Measurements from ENCODE around the gene TSSK6.
A peak's percentile ranks its signal among the peaks of the same experiment; 100 is the strongest.

Gene TSSK6

DNA sequence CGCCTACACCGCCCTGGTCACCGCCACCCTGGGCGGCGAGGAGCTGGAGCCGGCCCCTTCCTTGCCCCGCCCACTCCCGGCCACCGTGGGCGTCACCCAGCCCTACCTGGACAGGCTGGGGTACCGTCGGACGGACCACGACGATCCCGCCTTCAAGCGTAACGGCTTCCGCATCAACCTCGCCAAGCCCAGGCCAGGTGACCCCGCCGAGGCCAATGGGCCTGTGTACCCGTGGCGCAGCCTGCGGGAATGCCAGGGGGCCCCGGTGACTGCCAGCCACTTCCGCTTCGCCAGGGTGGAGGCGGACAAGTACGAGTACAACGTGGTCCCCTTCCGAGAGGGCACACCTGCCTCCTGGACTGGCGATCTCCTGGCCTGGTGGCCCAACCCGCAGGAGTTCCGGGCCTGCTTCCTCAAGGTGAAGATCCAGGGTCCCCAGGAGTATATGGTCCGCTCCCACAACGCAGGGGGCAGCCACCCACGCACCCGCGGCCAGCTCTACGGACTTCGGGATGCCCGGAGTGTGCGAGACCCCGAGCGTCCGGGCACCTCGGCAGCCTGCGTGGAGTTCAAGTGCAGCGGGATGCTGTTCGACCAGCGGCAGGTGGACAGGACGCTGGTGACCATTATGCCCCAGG lies 29.7 kb upstream of the TSSK6 start:
- no peak for DNase-seq (ENCODE audit: low read depth in 2 of 2)

DNA sequence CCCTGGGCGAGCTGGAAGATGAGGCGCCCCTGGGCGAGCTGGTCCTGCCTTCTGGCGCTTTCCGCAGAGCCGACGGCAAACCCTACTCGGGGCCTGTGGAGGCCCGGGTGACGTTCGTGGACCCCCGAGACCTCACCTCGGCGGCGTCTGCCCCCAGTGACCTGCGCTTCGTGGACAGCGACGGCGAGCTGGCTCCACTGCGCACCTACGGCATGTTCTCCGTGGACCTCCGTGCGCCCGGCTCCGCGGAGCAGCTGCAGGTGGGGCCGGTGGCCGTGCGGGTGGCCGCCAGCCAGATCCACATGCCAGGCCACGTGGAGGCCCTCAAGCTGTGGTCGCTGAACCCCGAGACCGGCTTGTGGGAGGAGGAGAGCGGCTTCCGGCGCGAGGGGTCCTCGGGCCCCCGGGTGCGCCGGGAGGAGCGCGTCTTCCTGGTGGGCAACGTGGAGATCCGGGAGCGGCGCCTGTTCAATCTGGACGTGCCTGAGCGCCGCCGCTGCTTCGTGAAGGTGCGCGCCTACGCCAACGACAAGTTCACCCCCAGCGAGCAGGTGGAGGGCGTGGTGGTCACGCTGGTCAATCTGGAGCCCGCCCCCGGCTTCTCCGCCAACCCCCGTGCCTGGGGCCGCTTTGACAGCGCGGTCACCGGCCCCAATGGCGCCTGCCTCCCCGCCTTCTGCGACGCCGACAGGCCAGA lies 29.1 kb upstream of the TSSK6 start:
- DNase-seq (ENCODE audit: low read depth in 2 of 2), result no peak

DNA sequence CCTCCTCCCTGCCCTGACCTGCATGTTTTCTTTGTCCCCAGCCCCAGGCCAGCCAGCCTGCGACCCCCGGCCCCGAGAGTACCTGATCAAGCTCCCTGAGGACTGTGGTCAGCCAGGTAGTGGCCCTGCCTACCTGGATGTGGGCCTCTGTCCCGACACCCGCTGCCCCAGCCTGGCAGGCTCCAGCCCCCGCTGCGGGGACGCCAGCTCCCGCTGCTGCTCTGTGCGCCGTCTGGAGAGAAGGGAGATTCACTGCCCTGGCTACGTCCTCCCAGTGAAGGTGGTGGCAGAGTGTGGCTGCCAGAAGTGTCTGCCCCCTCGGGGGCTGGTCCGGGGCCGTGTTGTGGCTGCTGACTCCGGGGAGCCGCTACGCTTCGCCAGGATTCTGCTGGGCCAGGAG lies 28.3 kb upstream of the TSSK6 start:
- DNase-seq (ENCODE audit: low read depth in 2 of 2), result no peak

DNA sequence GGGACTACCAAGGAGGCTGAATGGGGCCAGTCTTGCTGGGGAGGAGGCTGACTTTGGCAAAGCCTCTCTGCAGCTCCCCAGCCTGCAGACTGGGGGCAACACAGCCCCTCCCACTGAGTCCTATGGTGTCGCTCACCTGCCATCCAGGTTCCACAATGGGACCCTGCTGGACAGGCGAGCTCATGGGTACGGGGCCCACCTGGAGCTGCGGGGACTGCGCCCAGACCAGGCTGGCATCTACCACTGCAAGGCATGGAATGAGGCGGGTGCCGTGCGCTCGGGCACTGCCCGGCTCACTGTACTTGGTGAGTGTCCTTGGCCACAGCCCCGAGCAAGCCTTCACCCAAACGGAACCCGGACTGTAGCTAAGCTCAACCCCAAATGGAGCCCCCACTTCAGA lies 27.8 kb upstream of the TSSK6 start:
- DNase-seq (ENCODE audit: low read depth in 2 of 2), result no peak

DNA sequence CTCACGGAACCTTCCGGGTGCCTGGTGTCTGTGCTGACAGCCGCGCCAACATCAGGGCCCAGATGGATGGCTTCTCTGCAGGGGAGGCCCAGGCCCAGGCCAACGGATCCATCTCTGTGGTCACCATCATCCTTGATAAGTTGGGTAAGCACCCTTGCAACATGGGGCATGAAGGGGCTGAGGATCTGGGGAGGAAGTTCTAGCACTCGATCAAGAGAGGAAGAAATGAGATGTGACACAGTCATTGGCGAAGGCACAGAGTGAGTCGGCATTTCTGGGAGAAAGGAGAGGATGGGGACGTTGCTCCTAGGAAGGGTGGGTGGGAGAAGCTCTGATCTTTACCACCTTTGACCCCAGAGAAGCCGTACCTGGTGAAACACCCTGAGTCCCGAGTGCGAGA lies 27.2 kb upstream of the TSSK6 start:
- DNase-seq (ENCODE audit: low read depth in 2 of 2), result no peak

DNA sequence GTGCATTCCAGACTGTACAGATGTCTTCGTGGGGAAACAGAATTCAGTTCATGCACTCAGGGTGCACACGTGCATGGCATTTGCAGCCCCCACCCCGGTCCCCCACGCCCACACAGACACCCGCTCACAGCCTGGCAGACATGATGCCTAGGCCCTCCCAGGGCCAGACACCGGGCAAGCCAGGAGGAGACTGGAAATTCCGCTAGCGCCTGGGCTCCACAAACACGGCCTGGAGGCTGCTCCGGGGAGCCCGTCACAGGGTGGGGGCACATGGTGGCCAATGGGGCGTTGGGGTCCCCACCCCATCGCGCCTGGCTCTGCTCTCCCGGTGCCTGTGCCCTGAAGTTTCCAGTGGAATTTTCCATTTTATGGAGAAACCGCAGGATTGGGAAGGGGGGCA lies 26.3 kb upstream of the TSSK6 start:
- no peak for DNase-seq (ENCODE audit: low read depth in 2 of 2)

DNA sequence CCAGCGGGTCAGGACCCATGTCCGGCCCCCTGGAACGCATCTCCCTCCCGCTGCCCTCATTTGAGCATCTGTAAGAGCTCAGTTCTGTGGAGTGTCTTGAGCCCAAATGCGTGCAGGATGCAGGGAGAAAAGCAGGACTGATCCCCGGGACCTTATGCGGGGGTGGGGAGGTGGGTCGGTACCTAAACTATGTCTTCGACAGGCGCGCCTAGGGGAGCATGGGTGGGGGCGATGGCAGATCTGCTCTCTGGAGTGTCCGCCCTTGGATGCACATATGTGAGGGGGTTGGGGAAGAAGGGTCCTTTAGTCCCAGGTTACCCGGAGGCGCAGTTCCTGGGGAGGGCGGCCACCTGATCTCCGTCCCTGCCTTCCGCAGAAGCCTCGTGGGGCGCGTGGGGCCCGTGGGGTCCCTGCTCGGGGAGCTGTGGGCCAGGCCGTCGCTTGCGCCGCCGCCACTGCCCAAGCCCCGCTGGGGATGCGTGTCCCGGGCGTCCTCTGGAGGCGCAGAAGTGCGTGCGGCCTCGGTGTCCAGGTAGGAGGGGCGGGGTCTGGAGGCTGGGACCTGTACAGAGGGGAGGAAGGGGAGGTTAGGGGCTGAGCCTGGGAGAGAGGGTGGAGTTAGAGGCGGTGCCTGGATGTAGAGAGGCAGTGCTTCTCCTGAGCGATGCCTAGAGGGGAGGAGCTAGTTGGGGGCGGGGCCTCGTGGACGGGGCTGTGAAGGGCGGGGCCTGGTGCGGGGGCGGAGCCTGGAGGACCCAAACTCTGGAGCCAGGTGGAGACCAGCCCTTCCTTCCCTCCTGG lies 25.6 kb upstream of the TSSK6 start:
- peak in 1 of 2 donors; percentile 51 for DNase-seq (ENCODE audit: low read depth in 2 of 2)

DNA sequence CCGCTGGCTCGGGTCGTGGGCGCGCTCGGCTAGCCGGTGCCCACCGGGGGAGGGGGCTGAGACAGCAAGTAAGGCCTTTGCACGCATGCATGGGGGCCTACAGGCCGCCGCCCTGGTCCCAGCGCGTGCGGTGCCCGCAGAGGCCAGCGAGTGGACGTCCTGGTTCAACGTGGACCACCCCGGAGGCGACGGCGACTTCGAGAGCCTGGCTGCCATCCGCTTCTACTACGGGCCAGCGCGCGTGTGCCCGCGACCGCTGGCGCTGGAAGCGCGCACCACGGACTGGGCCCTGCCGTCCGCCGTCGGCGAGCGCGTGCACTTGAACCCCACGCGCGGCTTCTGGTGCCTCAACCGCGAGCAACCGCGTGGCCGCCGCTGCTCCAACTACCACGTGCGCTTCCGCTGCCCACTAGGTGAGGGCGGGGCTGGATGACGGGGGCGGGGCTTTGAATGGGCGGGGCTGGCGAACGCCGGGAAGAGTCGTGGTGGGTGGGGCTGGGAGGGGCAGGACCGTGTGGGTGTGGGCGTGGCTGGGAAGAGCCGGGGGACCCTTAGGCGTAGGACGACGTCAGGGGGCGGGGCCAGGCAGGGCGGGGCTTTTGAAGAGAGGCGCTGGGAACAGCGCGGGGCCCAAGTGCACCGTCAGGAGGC lies 24.8 kb upstream of the TSSK6 start:
- peak in 1 of 2 donors; percentile 29 for DNase-seq (ENCODE audit: low read depth in 2 of 2)

DNA sequence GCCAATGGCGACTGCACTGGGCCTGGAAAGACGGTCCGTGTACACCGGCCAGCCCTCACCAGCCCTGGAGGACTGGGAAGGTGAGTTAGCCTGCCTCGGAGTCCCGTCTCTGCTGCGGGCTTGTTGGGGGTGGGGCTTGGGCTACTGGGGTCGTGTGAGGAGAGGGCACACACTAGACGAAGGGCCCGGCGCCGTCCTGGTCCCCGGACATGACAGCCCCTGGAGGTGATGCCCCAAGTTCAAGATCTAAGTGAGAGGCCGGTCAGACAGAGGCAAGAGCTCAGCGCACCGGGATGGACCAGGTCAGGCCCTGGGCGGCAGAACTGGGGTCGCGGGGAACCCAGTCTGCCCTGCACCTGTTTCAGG lies 24.3 kb upstream of the TSSK6 start:
- no peak for DNase-seq (ENCODE audit: low read depth in 2 of 2)

DNA sequence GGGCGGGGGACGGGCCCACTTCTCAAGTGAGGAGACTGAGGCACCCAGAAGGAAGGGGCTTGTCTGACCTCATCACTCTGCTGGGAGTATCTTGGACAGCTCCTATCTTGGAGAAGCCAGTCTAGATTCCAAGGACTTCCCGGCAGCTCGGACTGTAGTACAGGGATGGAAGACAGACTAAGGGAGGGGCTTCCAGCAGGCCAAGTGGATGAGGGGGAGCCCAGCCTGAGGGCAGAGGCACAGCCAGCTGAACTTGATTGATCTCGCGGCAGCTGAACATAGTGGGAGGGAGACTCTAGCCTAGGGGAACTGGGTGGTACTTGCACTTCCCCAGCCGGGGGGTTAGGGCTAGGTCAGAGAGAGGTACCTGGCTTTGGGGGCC lies 23.4 kb upstream of the TSSK6 start:
- no peak for DNase-seq (ENCODE audit: low read depth in 2 of 2)

DNA sequence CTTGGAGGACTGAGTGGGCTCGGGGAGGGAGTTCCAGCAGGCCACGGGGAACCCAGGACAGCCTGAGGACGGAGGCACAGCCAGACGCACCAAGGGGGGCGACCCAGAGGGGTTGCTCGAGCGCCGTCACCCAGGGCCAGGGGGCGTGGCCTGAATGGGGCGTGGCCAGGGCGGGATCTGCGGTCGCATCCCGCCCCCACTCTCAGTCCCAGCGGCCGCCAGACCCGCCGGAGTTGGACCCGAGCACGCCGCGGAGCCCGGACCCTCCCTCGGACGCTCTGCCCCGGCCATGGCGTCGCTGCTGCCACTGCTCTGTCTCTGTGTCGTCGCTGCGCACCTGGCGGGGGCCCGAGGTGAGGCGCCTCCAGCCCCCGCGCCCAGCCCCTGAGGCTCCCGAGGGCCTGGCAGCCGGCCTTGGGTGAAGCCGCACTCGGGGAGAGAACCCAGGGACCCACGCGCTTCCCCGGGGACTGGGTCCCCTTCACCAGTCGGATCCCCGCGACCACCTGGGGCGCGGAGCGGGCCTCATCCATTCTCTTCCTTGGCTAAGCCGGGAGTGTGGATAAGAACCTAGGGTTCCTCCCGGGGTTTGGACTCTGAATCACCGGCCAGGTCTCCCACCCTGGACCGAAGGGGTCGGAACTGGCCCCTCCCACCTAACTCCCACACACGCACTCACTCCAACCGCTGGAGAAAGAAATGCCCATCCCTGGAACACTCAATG lies 22.9 kb upstream of the TSSK6 start, which contains the start of gene CILP2:
Gene CILP2 (plus strand): TSS at position 205 of the 724 bp plus-strand sequence. CDS start 85 bp downstream, at position 290.
- no peak for DNase-seq (ENCODE audit: low read depth in 2 of 2)

DNA sequence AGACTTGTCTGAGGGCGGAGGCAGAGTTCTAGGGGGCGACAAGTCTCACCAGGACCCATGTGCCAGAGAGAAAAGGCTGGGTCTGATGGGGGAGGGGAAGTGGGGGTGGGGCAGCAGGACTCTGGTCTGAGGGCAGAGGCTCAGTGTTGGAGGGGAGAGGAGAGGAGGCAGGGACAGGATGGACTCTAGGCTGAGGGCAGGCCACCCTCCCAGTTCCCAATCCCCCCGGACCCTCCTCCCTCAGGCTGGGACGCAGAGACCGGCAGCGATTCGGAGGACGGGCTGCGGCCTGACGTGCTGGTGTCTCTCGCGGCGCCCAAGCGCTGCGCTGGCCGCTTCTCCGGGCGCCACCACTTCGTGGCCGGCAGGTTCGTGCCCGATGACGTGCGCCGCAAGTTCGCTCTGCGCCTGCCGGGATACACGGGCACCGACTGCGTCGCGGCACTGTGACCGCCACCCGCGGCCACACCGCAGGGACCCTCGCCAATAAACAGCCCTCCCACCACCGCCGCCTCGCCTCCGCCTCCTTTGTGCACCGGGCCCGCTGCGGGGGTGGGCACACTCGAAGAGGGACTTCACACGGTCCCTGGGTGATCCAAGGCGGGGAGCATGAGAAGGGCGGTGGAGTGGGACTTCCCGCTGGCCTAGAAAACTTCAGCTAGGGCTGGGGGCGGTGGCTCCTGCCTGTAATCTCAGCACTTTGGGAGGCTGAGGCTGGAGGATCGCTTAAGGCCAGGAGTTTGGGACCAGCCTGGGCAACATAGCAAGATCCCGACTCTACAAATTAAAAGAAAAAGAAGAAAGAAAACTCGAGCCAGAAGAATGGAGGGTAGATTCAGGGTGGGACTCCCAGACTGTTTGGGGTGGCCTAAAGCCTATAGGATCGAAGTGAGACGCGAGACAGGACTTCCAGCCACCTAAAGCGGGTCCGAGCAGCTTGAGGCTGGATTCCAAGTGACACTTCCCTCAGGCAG lies 22.0 kb upstream of the TSSK6 start:
- DNase-seq (ENCODE audit: low read depth in 2 of 2), result no peak

DNA sequence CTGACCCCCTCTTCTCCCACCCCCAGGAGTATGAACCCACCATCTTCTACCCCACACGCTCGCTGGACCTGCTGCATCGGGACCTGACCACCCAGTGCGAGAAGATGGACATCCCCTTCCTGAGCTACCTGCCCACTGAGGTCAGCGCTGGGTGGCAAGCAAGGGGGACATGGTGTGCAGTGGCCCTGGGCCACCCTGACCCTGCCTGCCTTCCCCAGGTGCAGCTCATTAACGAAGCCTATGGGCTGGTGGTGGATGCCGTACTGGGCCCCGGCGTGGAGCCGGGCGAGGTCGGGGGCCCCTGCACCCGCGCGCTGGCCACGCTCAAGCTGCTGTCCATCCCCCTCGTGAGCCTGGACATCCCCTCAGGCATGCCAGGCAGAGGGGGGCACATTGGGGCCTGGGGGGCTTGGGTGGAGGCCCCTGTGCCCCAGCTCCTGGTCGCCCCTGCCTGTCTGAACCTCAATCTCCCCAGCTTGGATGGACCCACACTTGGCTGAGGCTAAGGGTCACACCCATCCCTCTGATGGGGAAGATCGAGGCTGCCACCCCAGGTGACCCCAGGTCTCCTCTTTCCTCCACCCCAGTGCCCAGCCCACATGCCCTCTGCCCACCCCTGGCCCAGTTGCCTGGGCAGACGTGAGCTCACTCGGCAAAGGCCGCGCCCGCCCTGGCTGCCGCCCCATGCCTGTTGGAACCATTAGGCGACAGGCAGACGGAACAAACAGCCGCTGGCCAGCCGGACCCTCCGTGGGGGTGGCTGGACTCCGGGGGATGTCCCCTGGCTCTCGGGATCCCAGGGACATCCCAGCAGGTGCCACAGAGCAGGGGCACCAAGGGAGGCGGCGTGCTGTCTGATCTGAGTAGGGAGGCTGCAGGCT lies 20.2 kb upstream of the TSSK6 start:
- no peak for DNase-seq (ENCODE audit: low read depth in 2 of 2)

DNA sequence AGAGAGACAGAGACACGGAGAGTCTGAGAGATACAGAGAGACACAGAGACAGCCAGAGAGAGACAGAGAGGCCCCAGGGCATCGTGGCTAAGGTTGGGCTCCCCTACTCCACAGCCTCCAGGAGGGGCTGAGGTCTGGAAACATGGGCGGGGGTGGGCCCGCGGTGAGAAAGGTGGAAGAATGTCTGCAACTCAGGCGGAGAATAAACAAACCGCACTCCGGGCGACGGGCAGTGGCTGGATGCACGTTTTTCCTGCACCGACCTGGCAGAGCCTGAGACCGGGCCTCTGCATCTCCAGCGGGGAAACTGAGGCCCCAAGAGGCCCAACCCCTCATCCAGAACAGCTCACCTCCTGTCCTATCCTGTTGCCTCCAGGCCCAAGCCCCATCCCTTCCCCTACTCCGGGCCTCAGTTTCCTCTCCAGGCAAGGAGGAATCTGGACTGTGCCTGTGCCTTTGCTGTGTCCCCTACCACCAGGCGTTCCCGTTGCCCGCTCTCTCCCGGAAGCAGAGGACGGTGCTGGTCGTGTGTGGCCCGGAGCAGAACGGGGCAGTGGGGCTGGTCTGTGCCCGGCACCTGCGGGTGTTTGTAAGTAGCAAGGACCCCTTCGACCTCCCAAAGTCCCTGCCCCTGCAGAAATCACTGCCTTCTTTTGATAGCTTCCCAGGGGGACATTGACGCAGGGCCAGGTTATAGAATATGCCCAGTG lies 19.4 kb upstream of the TSSK6 start:
- DNase-seq (ENCODE audit: low read depth in 2 of 2), result no peak

DNA sequence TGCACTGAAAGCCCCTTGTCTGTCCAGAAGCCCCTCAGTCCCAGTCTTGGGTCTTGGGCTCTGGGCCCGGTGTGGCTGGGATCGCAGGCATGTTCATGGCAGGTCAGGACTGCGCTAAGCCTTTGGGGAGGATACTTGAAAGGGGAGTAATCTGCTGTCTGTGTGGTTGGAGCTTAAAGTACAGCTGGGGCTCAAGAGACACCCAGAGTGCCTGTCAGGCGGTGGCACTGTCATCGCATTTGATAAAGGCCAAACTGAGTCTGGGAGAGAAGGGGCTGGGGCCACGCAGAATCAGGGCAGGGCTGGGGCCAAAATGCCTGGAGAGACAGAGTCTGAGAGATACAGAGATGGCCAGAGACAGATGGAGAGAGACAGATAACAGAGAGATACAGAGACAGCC lies 18.5 kb upstream of the TSSK6 start:
- no peak for DNase-seq (ENCODE audit: low read depth in 2 of 2)

DNA sequence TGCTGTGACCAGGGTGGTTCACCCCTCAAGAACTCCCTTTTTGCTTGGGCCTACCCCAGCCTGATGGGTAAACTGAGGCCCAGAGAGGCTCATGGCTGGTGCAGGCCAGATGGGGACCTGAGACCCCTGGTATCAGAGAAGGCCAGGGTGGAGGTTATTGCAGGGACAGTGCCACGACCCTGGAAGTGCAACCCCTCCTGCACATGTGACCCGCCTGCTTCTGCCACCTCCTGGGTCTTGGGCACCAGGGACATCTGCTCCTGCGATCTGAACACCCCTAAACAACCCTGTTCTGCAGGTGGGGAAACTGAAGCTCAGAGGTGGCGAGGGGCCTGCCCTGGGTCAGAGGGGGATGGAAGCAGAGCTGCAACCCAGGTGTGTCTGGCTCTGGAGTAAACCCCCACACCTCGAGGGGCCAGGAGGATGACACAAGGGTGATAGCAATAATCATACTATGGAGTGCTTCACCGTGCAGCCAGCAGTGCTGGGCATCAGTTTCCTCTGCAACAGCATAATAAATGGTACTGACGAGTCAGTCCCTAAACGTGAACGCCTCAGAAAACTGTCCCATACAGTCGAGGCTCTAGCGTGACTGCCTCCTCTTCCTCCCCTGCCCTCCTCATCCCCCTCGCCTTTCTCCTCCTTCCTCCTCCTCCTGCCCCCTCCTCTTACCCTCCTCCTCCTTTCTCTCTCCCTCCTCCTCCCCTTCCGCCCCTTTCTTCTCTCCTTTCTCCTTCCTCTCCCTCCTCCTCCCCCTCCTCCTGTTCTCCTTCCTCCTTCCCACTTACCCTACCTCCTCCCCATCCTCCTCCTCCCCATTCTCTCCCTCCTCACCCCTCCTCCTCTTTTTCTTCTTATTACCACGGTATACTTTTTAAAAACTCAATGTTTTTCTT lies 17.7 kb upstream of the TSSK6 start:
- DNase-seq (ENCODE audit: low read depth in 2 of 2), result no peak

DNA sequence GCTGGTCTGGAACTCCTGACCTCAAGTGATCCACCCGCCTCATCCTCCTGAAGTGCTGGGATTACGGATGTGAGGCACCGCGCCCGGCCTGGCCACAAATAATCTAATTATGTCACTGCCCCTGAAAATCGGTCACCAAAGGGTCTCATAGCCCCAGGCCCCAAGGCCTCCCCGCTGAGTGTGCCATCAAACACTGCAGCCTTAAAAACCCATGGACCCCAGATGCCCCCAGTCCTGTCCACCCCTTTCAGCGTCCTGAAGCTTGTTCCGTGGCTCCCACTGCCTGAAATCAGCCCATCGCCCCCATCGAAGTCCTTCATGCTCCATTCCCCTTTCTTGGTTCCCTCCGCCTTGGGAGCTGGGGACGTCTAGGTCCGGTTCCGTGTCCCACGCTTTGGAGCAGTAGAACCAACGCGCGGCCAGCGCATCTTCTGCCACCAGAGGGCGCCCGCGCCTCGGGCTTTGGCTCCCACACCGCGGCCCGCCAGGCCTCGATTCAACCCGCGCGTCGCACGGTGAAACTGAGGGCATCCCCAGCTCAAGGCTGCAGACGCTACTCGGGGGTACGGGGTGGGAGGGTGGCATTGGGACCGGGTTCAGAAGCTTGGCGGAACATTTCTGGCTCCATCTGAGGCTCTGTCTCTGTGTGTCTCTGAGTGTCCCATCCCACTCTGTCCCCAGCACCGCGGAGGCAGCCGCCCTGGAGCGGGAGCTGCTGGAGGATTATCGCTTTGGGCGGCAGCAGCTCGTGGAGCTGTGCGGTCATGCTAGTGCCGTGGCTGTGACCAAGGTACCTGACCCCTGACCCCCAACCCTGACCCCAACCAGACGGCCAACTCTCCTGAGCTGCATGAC lies 16.8 kb upstream of the TSSK6 start:
- DNase-seq (ENCODE audit: low read depth in 2 of 2), result peak; percentile 75 to 83
